Measurements from ENCODE around the gene KIAA1217.

The KIAA1217 gene

GRCh38 chr10:24383681-24384106 lies 174.8 kb downstream of the KIAA1217 start:
- Histone ChIP-seq H3K4me1 (peaks cover 32% of the 10 kb centered on the region), H3K36me3 (ENCODE audit: control insufficient read depth, insufficient read depth, low read length) (no peaks in the 10 kb centered on the region), H3K79me2 (peaks cover 33% of the 10 kb centered on the region), H3K27me3 (ENCODE audit: control insufficient read depth, insufficient read depth, low read length) (no peaks in the 10 kb centered on the region), H3K9me3 (ENCODE audit: control insufficient read depth, low read length) (no peaks in the 10 kb centered on the region), H2AFZ (peak overlapping the region; percentile 56), H3K4me3 (ENCODE audit: low read depth, low read length) (no peak overlapping the region), H3K4me2 (ENCODE audit: low read length) (peak overlapping the region; percentile 14), H3K9ac (no peak overlapping the region), H3K27ac (peak overlapping the region; percentile 82)
- peak; percentile 87 for TF ChIP-seq CTCF (IDR thresholded peaks at IDR 0.05)

GRCh38 chr10:24384954-24385353 lies 176.0 kb downstream of the KIAA1217 start:
- H3K4me1 ChIP-seq, result peaks cover 21% of the 10 kb centered on the region
- TF ChIP-seq CTCF (IDR thresholded peaks at IDR 0.05), result no peak
- no peak overlapping the region for H2AFZ ChIP-seq
- H3K4me3 ChIP-seq (ENCODE audit: low read depth, low read length), result no peak overlapping the region
- H3K9me3 ChIP-seq (ENCODE audit: control insufficient read depth, low read length), result no peaks in the 10 kb centered on the region
- no peak overlapping the region for H3K27ac ChIP-seq
- no peaks in the 10 kb centered on the region for H3K27me3 ChIP-seq (ENCODE audit: control insufficient read depth, insufficient read depth, low read length)
- H3K36me3 ChIP-seq (ENCODE audit: control insufficient read depth, insufficient read depth, low read length), result no peaks in the 10 kb centered on the region
- H3K9ac ChIP-seq, result no peak overlapping the region
- no peak overlapping the region for H3K4me2 ChIP-seq (ENCODE audit: low read length)
- peaks cover 35% of the 10 kb centered on the region for H3K79me2 ChIP-seq

DNA sequence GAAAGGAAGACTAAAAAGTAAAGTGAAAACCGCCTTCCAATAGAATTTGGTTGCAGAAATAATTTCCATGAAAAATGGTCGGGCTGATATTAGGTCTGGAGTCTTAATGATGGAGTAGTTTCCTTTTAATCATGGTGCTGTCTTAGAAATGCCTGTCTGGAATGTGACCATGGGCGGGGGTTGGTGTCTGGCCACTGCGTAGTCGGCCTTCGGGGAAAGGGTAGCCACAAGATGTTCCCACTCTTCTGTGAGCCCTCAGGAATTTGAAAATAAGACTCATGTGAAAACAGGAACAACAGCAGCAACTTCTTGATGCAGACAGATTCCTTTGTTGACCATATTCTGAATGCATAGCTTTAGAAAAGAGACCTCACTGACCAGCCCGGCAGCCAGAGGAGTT lies 176.8 kb downstream of the KIAA1217 start:
- Histone ChIP-seq H3K4me3 (ENCODE audit: low read depth, low read length) (no peak overlapping the region), H3K9me3 (ENCODE audit: control insufficient read depth, low read length) (no peaks in the 10 kb centered on the region), H3K4me1 (peaks cover 21% of the 10 kb centered on the region), H3K4me2 (ENCODE audit: low read length) (no peak overlapping the region), H3K36me3 (ENCODE audit: control insufficient read depth, insufficient read depth, low read length) (no peaks in the 10 kb centered on the region), H3K27ac (no peak overlapping the region), H3K9ac (no peak overlapping the region), H3K27me3 (ENCODE audit: control insufficient read depth, insufficient read depth, low read length) (no peaks in the 10 kb centered on the region), H3K79me2 (peaks cover 35% of the 10 kb centered on the region), H2AFZ (no peak overlapping the region)
- no peak for TF ChIP-seq CTCF (IDR thresholded peaks at IDR 0.05)

- no peak for TF ChIP-seq CTCF (IDR thresholded peaks at IDR 0.05)
- Histone ChIP-seq H3K36me3 (ENCODE audit: control insufficient read depth, insufficient read depth, low read length) (no peaks in the 10 kb centered on the region), H3K4me1 (no peaks in the 10 kb centered on the region), H2AFZ (no peak overlapping the region), H3K27me3 (ENCODE audit: control insufficient read depth, insufficient read depth, low read length) (no peaks in the 10 kb centered on the region), H3K4me2 (ENCODE audit: low read length) (no peak overlapping the region), H3K4me3 (ENCODE audit: low read depth, low read length) (no peak overlapping the region), H3K27ac (no peak overlapping the region), H3K79me2 (peaks cover 42% of the 10 kb centered on the region), H3K9ac (no peak overlapping the region), H3K9me3 (ENCODE audit: control insufficient read depth, low read length) (no peaks in the 10 kb centered on the region)
These were observed 181.3 kb downstream of the KIAA1217 start for GRCh38 chr10:24390146-24390700.

- H3K79me2 ChIP-seq, result peaks cover 46% of the 10 kb centered on the region
- H3K4me2 ChIP-seq (ENCODE audit: low read length), result no peak overlapping the region
- H3K9me3 ChIP-seq (ENCODE audit: control insufficient read depth, low read length), result no peaks in the 10 kb centered on the region
- no peak overlapping the region for H3K27ac ChIP-seq
- no peaks in the 10 kb centered on the region for H3K4me1 ChIP-seq
- no peak overlapping the region for H2AFZ ChIP-seq
- H3K4me3 ChIP-seq (ENCODE audit: low read depth, low read length), result no peak overlapping the region
- no peak overlapping the region for H3K9ac ChIP-seq
- H3K36me3 ChIP-seq (ENCODE audit: control insufficient read depth, insufficient read depth, low read length), result no peaks in the 10 kb centered on the region
- no peaks in the 10 kb centered on the region for H3K27me3 ChIP-seq (ENCODE audit: control insufficient read depth, insufficient read depth, low read length)
- no peak for TF ChIP-seq CTCF (IDR thresholded peaks at IDR 0.05)
These were observed 181.8 kb downstream of the KIAA1217 start for GRCh38 chr10:24390746-24391145.
